Cortex of kidney (tissue), 1 donor: ENCODE measurements around the gene APBA2.

ENCODE experiments used
- DNase-seq: peaks from one replicate; lab custom pipeline; 2025; lab: John Stamatoyannopoulos, UW

The APBA2 gene

DNA sequence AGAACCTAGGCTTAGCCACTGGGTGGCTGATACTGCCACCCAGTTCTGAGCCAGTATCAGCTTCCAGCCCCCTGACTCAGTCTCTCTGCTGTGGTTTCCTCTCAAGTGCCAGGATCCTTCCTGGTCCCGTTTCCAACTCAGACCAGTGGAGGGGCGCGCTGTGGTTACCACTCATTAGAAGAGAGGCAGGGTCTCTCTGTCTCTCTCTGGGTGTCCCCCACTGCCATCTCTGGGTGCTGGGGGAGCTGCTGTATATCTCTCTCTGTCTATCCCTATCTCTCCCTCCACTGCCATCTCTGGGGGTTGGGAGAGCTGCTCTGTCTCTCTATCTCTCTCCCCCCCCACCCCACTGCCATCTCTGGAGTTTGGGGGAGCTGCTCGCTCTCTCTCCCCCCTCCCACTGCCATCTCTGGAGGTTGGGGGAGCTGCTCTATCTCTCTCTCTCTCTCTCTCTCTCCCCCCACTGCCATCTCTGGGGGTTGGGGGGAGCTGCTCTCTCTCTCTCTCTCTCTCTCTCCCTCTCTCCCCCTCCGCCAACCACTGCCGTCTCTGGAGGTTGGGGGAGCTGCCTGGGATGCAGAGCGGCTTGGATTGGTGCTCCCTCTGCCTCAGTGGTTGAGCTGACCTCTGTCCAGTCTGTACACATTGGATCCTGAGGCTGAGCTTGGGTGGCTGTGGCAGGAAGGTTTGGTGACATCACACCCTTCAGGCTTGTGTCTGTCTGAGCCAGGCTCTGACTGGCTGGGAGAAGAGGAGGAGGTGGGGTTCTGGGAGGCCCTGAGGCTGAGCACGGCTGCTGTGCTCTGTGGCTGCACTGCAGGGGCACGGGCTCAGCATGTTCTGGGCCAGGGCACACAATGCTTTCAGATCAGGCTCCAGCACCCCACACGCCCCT, 98.9 kb downstream of the APBA2 start:
- no peak for DNase-seq

DNA sequence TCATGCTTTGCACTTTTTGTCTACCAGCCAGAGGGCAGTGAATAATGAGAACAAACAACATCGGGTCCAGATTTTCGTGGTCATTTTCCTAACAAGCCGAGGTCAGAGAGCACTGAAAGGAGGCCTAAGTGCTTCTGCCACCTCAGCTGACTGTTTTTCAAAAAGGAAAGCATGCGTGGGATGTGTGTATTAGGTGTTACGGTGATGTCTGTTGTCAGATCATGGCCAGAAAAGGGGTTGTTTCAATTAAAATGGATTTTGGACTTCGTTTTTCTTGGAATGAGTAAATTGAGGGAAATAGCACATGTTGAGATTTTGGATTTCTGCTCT, 99.5 kb downstream of the APBA2 start:
- no peak for DNase-seq

DNA sequence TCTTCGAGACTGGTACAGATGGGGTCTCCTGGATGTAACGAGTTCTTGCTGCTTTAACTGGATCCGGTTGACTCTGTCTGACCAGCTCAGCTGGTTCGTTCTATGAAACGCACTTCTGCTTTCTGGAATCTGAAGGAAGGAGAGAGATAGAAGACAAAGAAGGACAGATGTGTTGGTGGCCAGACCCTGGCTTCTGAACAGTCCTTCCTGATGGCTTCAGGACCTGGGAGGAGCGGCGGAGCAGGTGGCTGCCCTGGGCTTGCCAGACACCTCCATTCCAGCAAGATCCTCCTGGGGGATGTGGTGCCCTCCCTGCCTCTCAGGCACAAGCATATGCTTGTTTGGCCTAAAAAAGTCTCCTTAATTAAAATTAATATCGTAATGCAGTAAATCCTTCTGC, 99.9 kb downstream of the APBA2 start:
- no peak for DNase-seq

DNA sequence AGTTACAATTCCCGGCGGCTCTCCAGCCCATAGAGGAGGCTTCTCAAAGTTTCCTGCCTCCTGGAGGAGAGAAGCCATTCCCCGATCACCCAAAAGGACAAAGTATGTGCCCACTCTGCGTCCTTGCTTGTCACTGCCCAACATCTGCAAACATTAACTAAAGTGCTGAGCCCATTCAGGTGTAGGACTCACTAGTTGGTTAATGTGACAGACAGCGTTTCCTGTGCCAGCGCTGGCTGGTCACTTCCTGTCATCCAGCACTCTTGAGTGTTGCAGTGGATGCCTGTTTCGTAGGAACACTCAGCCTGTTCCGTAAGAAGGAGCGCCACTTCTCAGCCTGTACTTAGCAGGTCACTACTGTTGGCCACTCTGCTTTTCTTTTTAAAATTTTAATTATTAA, 100.3 kb downstream of the APBA2 start:
- no peak for DNase-seq

DNA sequence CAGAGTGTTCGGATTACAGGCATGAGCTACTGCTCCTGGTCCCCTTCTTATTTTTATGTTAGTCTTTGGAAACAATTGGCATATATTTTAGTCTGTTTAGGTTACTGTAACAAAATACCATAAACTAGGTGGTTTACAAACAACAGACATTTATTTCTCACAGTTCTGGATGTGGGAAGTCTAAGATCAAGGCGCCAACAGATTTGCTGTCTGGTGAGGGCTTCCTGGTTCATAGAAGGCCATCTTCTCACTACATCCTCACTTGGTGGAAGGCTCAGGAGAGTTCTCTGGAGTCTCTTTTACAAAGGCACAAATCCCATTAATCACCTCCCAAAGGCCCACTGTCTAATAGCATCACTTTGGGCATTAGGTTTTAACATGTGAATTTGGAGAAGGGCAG, 101.0 kb downstream of the APBA2 start:
- DNase-seq: no peak

DNA sequence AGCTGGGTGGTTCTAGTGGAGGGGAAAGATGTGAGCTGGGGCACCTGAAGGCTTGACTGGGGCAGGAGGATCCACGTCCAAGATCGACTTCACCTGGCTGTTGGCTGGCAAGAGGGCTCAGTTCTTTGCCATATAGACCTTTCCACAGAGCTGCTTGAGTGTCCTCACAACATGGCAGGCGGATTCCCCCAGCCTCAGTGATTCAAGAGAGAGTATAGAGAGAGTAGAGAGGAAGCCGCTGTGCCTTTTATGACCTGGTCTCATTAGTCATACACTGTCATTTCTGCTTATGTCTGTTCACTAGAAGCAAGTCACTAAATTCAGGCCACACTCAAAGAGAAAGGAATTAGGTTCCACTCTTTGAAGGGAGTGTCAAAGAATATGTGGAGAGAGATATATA, 101.6 kb downstream of the APBA2 start:
- no peak for DNase-seq

DNA sequence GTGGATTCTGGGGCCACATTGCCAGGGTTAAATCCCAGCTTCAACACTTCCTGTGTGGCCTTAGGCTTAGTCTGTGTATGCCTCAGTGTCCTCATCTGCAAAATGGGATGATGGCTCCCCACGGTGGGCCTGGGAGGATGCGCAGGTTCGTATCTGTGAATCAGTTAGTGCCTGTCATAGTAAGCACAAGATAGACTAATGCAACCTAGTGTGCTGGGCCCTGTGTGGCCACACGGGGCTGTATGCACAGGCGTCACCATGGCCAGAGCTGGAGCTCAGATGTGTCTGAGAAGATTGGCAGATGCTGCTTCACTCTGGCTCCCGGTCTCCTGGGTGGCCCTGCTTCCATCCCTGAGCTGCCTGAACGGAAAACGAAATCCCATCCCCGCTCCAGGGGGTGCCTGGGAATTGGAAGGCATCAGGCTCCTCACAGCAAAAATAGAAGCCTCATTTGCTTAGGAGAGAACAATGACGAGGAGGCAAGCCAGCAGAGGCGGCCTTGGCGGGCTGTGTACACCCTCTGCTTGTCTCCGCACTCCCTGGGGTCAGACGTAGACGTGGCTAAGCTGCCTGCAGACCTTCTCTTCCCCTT, 103.6 kb downstream of the APBA2 start:
- no peak for DNase-seq

DNA sequence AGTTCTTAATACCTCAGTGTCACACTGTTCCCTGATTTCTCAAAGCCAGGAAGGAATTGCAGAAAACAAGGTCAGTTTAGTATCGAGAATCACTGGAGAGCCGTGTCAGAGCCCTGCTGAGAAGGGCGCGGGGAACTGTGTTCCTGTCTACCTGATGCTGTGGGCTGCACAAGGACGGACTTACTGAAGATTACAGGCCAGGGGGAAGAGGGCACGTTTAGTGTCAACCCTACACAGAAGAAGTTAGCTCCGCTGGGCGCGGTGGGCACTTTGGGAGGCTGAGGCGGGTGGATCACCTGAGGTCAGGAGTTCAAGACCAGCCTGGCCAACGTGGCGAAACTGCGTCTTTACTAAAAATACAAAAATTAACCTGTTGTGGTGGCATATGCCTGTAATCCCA, 104.1 kb downstream of the APBA2 start:
- no peak for DNase-seq

DNA sequence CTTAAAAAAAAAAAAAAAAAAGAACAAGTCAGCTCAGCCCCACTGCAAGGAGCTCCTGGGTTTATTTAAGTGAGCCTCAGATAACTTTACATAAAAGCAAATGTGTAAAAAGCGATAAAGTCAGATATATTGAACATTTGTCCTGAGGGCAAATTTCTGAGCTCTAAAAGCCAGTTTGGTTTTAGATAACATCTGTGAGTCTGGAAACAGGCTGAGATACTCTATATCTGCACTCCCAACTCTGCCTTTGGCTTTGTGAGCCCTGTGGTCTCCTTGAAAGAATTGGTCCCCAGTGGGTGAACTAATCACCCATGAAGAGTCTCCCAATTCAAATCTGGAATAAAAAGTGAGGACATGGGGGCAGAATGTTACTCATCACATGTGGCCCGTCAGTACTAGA, 104.6 kb downstream of the APBA2 start:
- no peak for DNase-seq

DNA sequence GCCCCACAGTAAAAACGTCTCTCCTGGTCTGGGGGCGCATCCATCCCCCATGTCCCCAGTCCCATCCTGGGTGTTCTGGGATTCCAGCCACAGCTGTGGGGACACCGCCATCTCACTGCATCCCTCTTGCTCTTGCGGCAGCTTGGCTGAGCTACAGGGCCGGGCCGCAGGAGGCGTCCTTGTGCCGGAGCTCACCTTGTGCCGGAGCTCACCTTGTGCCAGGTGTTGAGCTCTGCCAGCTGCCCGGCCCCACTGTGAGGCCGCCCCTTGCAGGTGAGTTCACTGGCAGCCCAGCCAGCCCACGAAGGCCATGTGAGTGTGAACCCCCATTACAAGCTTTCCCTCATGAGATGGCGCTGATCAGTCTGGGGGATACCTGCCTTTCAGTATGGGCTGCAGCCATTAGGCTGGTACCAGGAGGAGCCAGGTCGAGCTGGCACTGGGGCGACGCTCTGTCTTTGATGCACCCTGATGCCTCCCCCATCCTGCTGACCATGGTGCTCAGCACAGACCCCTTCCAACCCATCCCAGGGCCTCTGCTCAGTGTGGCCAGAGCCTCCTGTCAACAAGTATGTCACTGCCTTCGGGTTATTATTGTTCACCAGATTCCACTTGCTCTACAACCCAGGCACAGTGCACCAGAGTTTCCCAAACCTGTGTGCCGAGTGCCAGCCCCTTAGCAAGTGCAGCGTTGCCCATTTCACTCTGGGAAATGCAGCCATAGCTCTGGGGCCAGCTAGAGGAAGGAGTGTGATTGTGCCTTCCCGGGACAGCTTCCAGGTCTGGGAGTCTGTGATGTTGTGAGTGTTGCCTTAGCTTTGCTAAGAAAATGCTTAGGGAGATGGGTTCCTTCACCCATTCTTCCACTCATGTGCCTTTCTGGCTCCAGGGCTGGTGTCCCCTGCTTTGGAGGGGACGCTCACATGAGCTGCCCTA, 105.7 kb downstream of the APBA2 start:
- no peak for DNase-seq

DNA sequence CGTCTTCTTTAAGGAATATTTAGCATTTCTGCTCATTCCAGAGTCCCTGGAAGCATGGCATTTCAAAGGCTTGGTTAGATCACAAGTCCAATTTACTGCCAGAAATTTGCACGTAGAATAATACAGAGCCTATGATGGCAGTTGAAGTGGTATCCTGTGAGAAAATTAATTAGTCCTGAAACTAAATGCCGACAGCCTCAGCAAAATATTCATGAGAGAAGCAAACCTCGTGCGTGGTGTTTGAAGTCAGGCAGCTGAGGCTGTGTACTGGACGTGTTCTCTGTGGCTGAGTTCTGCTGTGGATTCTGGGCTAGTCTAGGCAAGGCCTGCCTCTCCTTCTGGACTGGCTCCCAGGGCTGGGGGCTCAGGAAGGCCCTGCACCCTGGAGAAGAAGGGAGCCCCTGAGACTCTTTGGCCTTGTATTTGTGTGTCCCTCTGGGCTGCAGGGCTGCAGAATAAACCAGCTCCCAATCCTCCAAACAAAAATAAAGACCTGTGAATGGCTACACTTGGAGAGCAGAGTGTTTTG, 106.6 kb downstream of the APBA2 start:
- no peak for DNase-seq

DNA sequence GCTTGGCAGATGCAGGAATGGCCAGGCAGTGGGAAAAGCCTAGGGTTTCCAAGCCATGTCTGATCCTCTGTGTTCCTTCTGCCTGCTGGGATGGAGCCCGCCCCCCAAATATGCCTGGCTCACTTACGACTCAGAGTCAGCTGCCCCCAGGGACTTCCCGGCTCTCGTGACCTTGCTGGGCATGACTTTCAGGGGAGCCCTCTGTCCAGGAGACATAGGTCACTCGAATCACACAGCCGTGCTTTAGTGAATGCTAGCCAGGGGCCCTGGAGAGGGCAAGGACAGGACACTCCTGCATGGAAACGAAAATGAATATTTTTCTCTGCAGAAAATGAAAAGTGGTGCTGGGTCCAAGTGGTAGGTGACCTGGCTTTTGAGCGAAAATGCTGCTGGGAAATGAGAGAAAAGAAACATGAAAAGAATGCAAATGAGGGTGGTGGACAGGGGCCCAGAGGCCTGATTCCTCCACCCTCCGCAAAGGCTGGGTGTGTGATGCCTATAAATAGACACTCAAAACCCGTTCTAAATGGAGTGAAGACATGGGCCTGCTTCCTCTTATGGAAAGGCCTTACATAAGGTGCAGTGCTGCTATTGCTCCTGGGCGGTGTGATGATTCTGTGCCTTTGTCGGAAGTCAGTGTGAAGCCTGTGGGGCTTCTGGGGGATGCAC, 107.4 kb downstream of the APBA2 start:
- no peak for DNase-seq

DNA sequence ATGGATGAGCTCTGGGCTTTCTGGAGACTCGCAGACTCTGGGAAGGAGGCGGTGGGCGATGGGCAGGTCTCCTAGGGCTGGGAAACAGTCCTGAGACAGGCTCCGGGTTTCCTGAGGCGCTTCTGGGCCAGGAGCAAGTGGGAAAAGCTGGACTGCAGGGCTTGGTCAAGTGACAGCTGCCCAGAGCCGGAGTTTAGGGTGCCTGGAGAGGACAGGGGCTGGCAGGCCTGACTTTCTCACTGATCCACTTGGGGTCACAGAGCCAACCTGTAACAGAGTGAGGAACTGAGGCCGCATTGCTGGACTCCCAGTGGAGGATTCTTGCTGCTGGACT, 107.9 kb downstream of the APBA2 start:
- no peak for DNase-seq

DNA sequence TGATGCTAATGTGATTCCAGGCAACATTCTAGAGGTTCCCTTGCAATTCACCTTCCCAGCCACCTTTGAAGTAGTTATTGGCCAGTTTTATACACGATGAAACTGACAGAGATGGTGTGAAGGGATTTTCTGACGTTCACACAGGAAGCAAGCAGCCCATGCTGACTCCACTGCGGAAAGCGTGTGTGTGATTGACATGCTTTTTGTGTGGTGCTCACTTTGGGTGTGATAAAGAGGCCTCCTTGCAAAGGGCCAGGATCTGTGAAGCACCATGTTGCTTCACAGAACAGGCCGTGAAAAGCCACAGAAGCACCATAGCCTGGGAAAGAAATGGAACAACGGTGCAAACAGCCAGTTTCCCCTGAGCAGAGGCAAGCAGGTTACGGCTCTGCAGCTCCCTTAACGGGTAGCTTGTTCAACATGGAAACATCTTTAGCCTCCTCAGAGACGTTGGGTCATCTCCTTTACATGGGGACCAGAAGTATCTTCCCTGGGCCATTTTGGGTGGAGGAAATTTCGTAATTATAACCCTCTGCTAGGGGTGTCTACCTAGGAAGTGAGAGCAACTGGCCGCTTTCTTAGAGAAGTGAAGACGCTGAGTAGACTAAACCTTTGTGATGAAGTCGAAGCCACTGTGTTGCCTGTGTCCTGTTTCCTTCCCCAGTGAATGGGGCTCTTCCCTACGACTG, 108.5 kb downstream of the APBA2 start:
- no peak for DNase-seq

DNA sequence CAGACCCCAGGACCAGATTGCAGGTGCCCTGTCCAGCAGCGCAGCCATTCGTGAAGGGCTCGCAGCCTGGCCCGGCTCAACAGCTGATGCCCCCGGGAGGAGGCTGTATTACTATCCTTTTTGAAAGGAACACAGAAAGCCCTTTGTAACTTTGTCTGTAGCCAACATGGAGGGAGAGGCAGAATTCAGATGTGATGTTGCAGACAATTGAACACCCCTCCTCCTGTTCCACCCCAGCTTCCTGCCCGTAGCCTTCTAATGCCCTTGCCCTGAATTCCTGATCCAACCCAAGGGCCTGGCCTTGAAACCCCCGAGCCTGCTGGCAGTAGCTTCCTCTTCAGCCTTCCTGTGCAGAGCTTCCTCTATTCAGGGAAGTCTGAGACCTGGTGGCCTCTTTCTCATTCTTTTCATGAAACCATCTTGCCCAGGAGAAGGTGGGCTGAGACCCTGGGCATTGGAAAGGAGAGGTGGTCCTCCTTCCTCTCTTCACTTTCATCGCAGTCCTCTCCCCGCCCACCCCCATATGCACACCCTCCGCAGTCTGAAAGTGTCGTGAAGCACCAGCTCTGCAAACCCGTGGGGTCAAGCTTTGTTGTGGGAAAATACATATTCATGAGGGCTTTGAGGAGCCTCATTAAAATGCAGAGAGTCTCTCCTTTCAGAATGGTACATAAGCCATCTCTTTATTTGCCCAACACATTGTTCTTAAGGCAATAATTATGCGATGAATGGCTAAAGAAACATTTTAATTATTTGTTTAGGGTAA, 109.2 kb downstream of the APBA2 start:
- no peak for DNase-seq

DNA sequence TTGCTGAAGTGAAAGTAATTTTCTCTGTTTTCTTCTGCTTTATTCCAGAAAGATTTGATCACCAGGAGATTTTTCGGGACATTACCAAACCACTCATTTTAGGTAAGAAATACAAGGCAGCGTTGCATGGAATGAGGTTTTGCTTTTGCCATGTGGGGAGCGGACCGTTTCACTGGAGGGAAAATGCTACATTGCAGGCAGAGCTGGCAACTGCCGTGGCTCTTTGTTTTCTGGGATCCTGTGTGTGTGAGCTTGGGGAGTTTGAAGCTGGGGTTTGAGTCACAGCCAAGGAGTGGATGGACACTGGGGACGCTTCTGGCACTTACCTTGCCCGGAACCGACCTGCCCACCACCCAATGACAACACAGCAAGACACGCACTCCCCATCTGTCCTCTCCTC, 109.9 kb downstream of the APBA2 start:
- DNase-seq: no peak

DNA sequence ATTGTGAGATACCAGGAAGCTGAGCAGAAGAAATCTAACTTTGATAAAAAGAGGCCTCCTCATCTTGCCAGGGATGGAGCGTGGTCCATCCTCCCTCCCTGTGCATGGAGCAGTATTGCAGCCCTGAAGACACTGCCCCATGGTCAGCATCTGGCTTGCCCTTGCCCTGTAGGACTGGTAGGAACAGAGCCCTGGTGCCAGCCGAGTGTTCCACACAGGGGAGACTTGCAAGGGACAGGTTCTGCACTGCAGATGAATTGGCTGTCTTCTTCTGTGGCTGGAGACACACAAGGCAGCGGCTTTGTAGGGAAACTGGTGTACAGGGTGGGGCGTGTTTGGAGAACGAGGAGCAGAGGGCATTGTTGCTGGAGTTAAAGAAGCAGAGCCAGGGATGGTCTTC, 110.5 kb downstream of the APBA2 start:
- DNase-seq: no peak

DNA sequence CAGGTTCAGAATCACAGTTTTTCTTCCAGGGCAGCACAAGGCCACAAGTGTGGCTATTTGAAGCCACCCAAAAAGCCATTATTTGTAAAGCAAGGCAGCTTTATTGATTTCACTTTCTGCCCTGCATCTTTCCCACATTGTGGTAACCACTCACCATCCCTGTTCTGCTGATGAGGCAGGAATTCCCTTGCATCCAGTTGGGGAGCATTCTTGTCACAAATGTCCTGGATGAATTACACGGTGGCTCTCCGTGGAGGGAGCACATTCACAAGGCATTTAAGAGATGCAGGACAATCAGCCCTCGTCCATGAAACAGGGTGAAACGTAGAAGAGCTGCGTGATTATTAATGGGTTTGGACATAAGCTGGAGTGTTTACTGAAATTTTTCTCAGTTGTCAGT, 111.2 kb downstream of the APBA2 start:
- no peak for DNase-seq

DNA sequence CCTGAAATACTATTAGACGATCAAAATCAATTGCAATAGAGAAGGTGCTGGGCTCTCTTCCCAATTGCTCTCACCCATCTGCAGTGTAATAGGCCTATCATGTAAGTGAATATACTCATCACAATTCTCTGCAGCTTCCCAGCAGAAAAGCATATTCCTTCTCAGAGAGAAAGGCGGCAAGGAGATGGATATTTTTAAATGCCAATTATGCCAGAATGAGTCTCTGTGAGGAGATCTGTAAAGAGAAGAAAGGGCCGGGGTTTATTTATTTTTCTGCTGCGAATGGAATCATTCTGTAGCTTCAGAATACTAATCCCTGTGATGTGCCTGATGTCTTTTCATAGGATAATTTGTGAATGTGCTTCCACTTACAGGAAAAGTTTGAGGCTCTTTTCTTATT, 112.0 kb downstream of the APBA2 start:
- no peak for DNase-seq

DNA sequence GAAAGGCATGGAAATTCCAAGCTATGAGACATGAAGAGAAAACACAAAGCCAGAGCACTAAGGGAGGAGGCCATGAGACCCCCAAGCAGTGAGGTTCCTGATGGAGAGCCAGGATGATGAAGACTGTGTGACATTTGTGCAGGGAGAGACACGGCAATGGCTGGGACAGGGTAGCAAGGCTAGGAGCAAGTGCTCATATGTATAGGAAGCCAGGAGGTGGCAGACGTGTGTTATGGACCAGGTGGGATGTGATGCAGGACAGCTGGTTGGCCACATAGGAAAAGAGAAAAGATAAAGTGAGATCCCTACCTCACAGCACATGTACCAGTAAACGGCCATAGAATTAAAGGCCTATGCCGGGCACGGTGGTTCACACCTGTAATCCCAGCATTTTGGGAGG, 112.7 kb downstream of the APBA2 start:
- DNase-seq: no peak
